GF-D8 (cell line): ENCODE results near the gene SMYD3.
"Not testable (repeated sequence)": the region's sequence is repeated elsewhere in the genome, so short reads cannot be mapped to it uniquely, and the experiment has no call there.

ENCODE experiments used
- DNase-seq: peaks from one replicate; lab custom pipeline; 2025; lab: John Stamatoyannopoulos, UW

Gene SMYD3

GRCh38 chr1:245771511-245772281 is 735.4 kb downstream of the SMYD3 start:
- DNase-seq: no peak

DNA sequence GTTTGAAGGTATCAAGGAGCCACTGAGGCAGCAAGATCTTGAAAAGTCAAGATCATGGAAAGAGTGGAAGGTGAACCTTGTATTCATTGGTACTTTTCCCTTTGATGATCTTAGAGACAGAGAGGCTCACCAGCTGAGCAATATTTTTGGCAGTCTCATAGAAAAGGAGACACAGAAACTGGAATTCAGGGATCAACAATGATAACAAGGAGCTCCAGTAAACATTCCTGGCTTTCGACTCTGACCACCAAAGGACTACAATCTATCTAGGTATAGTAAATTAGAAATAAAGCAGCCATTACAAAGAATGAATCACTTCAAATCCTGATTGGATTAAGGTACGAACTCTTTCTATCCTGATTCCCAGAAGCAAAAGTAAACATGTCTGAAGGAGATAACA is 736.9 kb downstream of the SMYD3 start:
- no peak for DNase-seq

- DNase-seq: no peak
Observed at GRCh38 chr1:245768596-245768995, 738.5 kb downstream of the SMYD3 start.

DNA sequence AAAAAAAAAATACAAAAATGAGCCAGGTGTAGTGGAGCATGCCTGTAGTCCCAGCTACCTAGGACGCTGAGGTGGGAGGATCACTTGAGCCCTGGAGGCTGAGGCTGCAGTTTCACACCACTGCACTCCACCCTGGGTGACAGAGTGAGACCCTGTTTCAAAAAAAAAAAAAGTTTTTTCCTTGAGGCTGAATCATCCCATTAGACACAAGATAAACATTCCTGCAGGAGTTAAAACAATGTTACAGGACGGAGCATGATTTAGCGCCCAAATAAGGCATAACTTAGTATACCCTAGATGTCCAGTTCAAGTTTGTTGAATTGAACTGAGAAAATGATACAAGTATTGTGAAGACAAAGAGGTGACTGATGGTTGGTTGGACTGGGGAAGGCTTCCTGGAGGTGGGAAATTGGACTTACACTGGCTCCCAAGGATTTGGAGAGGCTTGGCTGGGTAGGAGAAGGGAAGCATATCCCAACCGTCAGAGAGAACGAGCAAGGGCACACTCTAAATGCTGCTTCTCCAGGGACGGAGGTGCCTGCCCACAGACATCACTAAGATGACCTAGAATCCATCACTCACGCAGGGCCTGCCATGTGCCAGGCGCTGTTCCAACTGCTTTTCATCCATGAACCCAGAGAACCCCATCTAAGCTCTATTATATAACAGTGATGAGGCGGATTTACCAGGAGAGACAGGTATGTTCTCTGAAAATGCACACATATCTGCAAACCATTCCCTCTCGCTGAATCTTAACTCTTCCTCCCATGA is 741.7 kb downstream of the SMYD3 start:
- DNase-seq: no peak

- DNase-seq: no peak
Observed at GRCh38 chr1:245763873-245764331, 743.2 kb downstream of the SMYD3 start.

DNA sequence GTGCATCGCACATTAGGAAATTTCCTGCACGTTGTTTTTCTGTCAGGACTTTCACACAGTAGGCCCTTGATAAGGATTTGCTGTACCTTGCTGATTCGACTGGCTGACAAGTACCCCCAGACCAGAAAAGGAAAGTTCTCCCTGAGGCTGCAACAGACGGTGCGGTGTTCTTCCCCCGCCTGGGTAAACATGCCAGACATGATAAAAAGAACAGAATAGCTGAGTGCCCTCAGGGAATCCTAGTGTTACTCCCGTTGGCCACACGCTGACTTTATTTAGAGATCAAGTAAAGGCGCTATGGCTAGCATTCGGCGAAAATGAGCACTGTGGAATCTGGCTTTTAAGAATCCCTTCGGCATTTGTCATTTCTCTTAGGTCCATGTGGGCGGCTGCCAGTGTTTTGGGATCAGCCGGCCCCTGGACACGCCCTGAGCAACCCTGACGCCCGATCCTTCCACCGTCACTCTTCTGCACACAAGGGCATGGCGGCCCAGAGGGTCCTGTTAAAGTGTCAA is 744.6 kb downstream of the SMYD3 start:
- no peak for DNase-seq

DNA sequence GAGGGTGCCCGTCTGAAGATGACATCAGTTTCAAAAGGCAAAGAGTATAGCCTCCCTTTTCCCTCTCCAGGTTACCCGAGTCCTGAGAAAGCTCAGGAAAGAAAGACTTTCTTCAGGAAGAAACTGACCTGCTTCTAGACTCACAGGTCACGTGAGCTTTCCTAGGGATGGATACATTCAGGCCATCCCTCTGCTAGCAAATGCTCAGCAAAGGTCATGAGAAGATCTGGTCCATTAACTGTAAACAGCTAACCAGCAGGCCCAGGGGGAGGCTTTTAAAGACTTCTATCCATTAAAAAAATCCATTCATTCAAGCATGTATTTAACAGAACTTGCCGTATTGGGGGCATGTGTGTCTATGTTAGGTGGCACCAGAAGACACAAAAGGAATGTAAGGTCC is 746.8 kb downstream of the SMYD3 start:
- no peak for DNase-seq

GRCh38 chr1:245754463-245754961 is 752.6 kb downstream of the SMYD3 start:
- no peak for DNase-seq

DNA sequence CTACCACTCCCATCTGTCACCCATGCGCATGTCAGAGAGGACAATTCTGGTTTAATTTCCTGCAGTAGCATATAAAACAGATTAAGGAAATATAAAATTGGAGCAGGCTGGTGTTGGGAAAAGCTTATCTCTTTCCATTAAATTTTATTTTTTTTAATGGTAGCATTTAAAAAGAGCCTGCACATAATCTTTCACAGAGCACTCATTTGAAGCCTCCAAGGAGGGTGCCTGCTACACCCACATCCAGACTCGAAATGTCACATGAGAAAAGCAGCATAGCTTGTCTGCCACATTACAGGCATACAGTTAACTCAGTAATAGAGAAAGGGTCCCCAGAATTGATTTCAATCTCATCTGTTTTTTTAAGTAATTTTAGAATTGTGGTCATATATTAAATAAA is 753.3 kb downstream of the SMYD3 start:
- DNase-seq: no peak

DNA sequence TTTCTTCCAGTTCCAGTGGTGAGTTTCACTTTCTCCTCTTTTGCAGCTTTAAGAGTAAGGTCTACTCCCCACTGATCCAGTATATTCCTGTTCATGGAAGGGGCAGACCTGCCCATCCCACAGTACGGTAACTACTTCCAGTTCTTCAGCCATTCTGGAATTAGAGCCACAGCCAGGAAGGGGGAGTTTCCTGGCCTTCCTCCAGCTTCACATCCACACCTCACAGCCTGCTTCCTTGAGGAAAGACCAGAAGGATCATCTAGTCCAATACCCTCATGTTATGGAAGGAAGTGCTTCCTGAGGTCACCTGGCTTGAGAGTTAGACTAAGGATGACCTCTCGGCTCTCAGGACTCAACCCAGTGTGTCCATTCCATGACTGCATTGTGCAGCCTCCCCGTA is 754.5 kb downstream of the SMYD3 start:
- no peak for DNase-seq

DNA sequence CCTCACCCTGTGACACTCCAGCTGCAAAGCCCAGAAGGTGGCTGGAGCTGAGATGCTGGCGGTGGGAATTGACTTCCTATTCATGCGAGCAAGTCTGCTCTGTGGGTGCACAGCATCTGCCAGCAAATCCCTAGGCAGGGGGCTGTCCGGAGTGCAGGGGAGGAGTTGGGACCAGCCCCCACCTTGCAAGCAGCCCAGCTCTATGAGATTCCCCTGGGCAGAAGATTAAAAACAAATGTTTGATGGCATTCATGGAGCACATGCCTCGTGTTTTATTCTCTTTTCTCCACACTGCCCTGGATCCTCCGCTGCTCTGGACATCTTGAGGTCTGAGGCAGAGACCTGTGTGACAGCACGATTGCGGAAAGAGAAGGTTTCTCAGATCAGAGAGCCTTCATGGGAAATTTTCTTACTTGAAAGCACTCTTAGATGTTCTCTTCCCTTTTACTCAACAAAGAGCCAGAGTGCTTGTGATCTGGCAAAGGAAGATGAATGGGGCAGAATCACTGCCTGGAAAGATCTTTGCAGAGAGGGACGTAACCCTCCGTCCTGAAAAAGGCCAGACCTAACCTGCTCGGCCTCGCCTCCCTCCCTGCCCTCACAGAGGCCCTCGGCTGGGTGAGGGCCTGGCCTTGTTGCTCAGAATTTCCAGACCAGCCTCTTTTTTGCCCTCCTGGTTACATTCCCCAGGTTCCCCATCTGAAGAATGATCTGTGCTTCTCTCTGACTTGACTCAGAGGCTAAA is 755.2 kb downstream of the SMYD3 start:
- no peak for DNase-seq

- no peak for DNase-seq
Observed at GRCh38 chr1:245751116-245751515, 756.0 kb downstream of the SMYD3 start.

DNA sequence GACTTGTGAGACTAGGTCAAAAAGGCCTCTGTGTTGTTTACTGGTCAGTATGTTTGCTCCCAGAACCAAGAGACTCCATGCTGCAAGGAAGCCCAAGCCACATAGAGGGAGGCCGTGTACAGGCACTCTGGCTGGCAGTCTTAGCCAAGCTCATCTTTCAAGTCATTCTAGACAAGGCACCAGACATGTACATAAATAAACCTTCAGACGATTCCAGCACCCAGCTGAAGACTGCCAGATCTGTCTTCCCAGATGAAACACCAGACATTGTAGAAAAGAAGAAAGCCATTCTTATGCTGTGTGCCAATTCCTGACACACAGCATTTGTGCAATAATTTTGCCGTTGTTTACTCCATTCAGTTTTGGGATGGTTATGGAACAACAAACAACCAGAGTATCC is 756.8 kb downstream of the SMYD3 start:
- DNase-seq: no peak

- no peak for DNase-seq
Observed at GRCh38 chr1:245749053-245749452, 758.0 kb downstream of the SMYD3 start.

- DNase-seq: no peak
Observed at GRCh38 chr1:245748646-245749045, 758.4 kb downstream of the SMYD3 start.

- no peak for DNase-seq
Observed at GRCh38 chr1:245748240-245748639, 758.8 kb downstream of the SMYD3 start.

GRCh38 chr1:245742896-245743295 is 764.2 kb downstream of the SMYD3 start:
- DNase-seq: no peak

GRCh38 chr1:245740336-245740735 is 766.7 kb downstream of the SMYD3 start:
- not testable (repeated sequence) for DNase-seq

DNA sequence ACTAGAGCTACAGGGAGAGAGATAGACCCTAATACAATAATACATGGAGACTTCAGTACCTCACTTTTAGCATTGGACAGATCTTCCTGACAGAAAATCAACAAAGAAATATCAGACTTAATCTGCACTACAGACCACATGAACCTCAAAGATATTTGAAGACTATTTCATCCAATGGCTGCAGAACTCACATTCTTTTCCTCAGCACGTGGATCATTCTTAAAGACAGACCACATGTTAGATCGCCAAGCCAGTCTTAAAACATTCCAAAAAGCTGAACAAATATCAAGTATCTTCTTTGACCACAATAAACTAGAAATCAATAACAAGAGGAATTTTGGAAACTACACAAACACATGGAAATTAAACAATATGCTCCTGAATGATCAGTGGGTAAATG is 776.3 kb downstream of the SMYD3 start:
- no peak for DNase-seq

GRCh38 chr1:245728035-245728434 is 779.0 kb downstream of the SMYD3 start:
- not testable (repeated sequence) for DNase-seq

DNA sequence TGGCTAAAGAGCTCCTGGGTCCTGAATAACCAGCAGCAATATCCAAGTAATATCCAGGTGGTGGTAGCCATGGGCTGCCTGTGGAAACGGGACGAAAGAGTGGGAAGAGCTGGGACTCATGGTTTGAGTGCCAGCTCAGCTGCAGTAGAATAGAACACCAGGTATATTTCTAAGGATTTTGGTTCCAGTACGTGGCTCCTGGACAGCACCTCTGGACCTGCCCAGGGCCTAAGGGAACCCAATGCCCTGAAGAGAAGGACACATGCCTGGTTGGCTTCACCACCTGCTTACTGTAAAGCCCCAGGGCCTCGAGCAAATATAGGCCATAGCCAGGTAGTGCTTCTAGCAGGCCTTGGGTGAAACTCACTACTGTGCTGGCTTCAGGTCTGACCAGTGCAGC is 785.6 kb downstream of the SMYD3 start:
- DNase-seq: no peak

GRCh38 chr1:245718951-245719350 is 788.1 kb downstream of the SMYD3 start:
- DNase-seq: no peak
